Measurements from ENCODE around the gene KLB.
A peak's percentile ranks its signal among the peaks of the same experiment; 100 is the strongest.
"Not testable (repeated sequence)": the region's sequence is repeated elsewhere in the genome, so short reads cannot be mapped to it uniquely, and the experiment has no call there.

KLB gene

GRCh38 chr4:39452153-39452859 lies 45.6 kb downstream of the KLB start:
- Histone ChIP-seq H3K36me3 (ENCODE audit: control insufficient read depth, insufficient read depth, low read length) (peaks cover 24% of the 10 kb centered on the region), H3K4me3 (ENCODE audit: low read depth, low read length) (no peak overlapping the region), H3K9me3 (ENCODE audit: control insufficient read depth, insufficient read depth, low read length) (no peaks in the 10 kb centered on the region), H3K4me1 (ENCODE audit: control insufficient read depth, insufficient read depth, low read length) (peaks cover 5% of the 10 kb centered on the region), H3K27me3 (ENCODE audit: control insufficient read depth, insufficient read depth, low read length) (no peaks in the 10 kb centered on the region), H3K9ac (ENCODE audit: low read depth, low read length) (no peak overlapping the region)

GRCh38 chr4:39452860-39453587 lies 46.3 kb downstream of the KLB start:
- Histone ChIP-seq H3K36me3 (ENCODE audit: control insufficient read depth, insufficient read depth, low read length) (peaks cover 27% of the 10 kb centered on the region), H3K4me1 (ENCODE audit: control insufficient read depth, insufficient read depth, low read length) (peaks cover 2% of the 10 kb centered on the region), H3K27me3 (ENCODE audit: control insufficient read depth, insufficient read depth, low read length) (no peaks in the 10 kb centered on the region), H3K9ac (ENCODE audit: low read depth, low read length) (no peak overlapping the region), H3K4me3 (ENCODE audit: low read depth, low read length) (no peak overlapping the region), H3K9me3 (ENCODE audit: control insufficient read depth, insufficient read depth, low read length) (no peaks in the 10 kb centered on the region)

- H3K4me1 ChIP-seq (ENCODE audit: control insufficient read depth, insufficient read depth, low read length), result peaks cover 2% of the 10 kb centered on the region
- H3K9me3 ChIP-seq (ENCODE audit: control insufficient read depth, insufficient read depth, low read length), result no peaks in the 10 kb centered on the region
- H3K27me3 ChIP-seq (ENCODE audit: control insufficient read depth, insufficient read depth, low read length), result no peaks in the 10 kb centered on the region
- no peak overlapping the region for H3K4me3 ChIP-seq (ENCODE audit: low read depth, low read length)
- H3K36me3 ChIP-seq (ENCODE audit: control insufficient read depth, insufficient read depth, low read length), result peaks cover 27% of the 10 kb centered on the region
- no peak overlapping the region for H3K9ac ChIP-seq (ENCODE audit: low read depth, low read length)
These were observed 47.0 kb downstream of the KLB start for GRCh38 chr4:39453738-39454137.

DNA sequence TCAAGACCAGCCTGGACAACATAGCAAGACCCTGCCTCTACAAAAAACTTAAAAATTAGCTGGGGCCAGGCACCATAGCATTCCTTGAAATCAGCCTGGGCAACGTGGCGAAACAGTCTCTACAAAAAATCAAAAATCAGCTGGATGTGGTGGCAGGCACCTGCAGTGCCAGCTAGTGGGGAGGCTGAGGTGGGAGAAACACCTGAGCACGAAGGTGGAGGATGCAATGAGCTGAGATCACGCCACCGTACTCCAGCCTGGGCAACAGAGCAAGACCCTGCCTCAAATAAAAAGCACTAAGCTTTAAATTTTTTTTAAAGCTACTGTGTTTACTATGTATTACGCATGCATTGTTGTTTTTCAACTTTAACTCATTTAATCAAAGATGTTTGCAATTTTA lies 48.8 kb downstream of the KLB start:
- H3K9ac ChIP-seq (ENCODE audit: low read depth, low read length), result no peak overlapping the region
- peaks cover 27% of the 10 kb centered on the region for H3K36me3 ChIP-seq (ENCODE audit: control insufficient read depth, insufficient read depth, low read length)
- H3K4me3 ChIP-seq (ENCODE audit: low read depth, low read length), result no peak overlapping the region
- peaks cover 2% of the 10 kb centered on the region for H3K4me1 ChIP-seq (ENCODE audit: control insufficient read depth, insufficient read depth, low read length)
- no peaks in the 10 kb centered on the region for H3K27me3 ChIP-seq (ENCODE audit: control insufficient read depth, insufficient read depth, low read length)
- no peaks in the 10 kb centered on the region for H3K9me3 ChIP-seq (ENCODE audit: control insufficient read depth, insufficient read depth, low read length)

- Histone ChIP-seq H3K4me3 (ENCODE audit: low read depth, low read length) (peak overlapping the region; percentile 86), H3K36me3 (ENCODE audit: control insufficient read depth, insufficient read depth, low read length) (peaks cover 27% of the 10 kb centered on the region), H3K9me3 (ENCODE audit: control insufficient read depth, insufficient read depth, low read length) (no peaks in the 10 kb centered on the region), H3K9ac (ENCODE audit: low read depth, low read length) (peak overlapping the region; percentile 100), H3K27me3 (ENCODE audit: control insufficient read depth, insufficient read depth, low read length) (no peaks in the 10 kb centered on the region), H3K4me1 (ENCODE audit: control insufficient read depth, insufficient read depth, low read length) (peaks cover 2% of the 10 kb centered on the region)
These were observed 50.4 kb downstream of the KLB start for GRCh38 chr4:39456946-39457763.

DNA sequence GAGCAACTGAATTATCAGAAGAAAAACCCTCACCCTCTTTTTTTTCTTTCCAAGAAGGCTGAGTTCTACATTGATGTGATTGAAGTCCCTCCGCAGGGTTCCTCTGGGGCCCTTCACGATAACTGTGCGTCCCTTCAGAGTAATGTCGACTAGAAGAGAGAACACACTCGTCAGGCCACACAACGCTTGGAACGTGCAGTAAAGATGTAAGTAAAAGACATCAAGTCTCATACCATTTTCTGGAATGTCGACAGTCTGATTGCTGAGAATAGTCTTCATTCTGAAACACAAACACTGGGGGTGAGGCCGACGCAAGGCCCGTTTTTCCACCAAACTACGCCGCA lies 51.4 kb downstream of the KLB start:
- H3K9ac ChIP-seq (ENCODE audit: low read depth, low read length), result peak overlapping the region; percentile 100
- not testable (repeated sequence) for H3K27me3 ChIP-seq (ENCODE audit: control insufficient read depth, insufficient read depth, low read length); H3K9me3 ChIP-seq (ENCODE audit: control insufficient read depth, insufficient read depth, low read length); H3K4me1 ChIP-seq (ENCODE audit: control insufficient read depth, insufficient read depth, low read length)
- peaks cover 27% of the 10 kb centered on the region for H3K36me3 ChIP-seq (ENCODE audit: control insufficient read depth, insufficient read depth, low read length)
- peak overlapping the region; percentile 86 for H3K4me3 ChIP-seq (ENCODE audit: low read depth, low read length)

DNA sequence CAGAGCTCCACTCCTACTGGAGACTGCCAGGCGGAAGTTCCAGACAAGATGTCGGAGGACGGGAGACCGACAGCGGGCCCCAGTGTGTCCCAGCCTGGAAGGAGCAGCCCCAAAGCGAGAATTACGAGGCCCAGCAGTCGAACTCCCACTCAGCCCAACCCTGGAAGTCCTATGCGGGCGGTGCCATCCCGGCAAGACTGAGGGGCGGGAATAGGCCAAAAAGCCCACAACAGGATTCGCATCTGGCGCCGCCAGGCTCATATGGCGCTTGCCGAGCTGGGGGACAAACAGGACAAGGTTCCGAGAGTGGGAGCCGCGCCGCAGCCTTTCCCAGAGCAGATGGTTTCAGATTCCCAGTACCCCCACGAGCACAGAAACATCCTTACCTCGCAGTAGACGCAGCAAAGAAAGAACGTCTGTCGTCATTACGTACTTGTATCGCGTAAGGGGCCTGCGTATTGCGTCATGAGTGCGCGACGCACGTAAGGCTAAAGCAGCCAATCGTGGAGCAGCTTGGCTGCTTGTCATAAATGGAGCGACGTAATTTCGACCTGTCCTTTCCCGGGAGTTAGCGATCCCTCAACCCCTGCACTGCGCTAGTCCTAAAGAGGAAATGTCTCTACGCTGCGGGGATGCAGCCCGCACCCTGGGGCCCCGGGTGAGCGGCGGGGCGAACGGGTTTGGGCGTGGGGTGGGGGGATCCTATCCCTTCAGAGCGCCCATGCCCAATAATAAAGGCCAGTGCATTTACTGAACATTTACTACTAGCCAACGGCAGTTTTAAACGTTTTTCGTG lies 52.0 kb downstream of the KLB start, which contains the start of the genes LIAS and RPL9:
LIAS (plus strand) TSS at position 552 of the 796 bp plus-strand sequence; CDS start at position 614, 62 bp downstream.
RPL9 (minus strand) TSS at position 418 of the 796 bp plus-strand sequence. CDS start 483 bp downstream, outside the sequence.
- no peaks in the 10 kb centered on the region for H3K27me3 ChIP-seq (ENCODE audit: control insufficient read depth, insufficient read depth, low read length)
- H3K4me3 ChIP-seq (ENCODE audit: low read depth, low read length), result peak within 1 kb of the TSS; percentile 86
- peaks cover 2% of the 10 kb centered on the region for H3K4me1 ChIP-seq (ENCODE audit: control insufficient read depth, insufficient read depth, low read length)
- H3K9ac ChIP-seq (ENCODE audit: low read depth, low read length), result peak within 1 kb of the TSS; percentile 100
- H3K36me3 ChIP-seq (ENCODE audit: control insufficient read depth, insufficient read depth, low read length), result peaks cover 25% of the 10 kb centered on the region
- no peaks in the 10 kb centered on the region for H3K9me3 ChIP-seq (ENCODE audit: control insufficient read depth, insufficient read depth, low read length)

DNA sequence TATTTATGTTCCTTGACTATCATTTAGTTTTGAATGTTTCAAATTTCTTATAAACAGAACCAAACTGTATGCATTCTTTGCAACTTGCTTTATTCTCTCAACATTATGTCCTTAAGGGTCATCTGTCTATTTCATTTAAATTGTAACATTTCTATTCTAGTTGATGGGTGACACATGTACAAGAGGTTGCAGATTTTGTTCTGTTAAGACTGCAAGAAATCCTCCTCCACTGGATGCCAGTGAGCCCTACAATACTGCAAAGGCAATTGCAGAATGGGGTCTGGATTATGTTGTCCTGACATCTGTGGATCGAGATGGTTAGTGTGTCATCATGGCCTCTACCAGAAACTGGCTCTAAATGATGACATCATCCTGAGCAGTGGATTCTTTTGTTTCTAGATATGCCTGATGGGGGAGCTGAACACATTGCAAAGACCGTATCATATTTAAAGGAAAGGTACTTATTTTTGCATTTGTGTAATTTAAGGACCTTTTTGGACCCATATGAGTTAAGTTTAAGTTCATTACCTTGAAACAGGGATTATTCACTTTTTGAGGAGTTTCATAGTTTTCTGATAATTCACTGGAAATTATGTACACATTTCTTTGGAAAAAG lies 58.3 kb downstream of the KLB start:
- no peak overlapping the region for H3K9ac ChIP-seq (ENCODE audit: low read depth, low read length)
- H3K36me3 ChIP-seq (ENCODE audit: control insufficient read depth, insufficient read depth, low read length), result peaks cover 3% of the 10 kb centered on the region
- H3K4me3 ChIP-seq (ENCODE audit: low read depth, low read length), result no peak overlapping the region
- H3K9me3 ChIP-seq (ENCODE audit: control insufficient read depth, insufficient read depth, low read length), result no peaks in the 10 kb centered on the region
- H3K27me3 ChIP-seq (ENCODE audit: control insufficient read depth, insufficient read depth, low read length), result no peaks in the 10 kb centered on the region
- peaks cover 2% of the 10 kb centered on the region for H3K4me1 ChIP-seq (ENCODE audit: control insufficient read depth, insufficient read depth, low read length)

GRCh38 chr4:39466747-39467146 lies 60.0 kb downstream of the KLB start:
- Histone ChIP-seq H3K27me3 (ENCODE audit: control insufficient read depth, insufficient read depth, low read length) (no peaks in the 10 kb centered on the region), H3K36me3 (ENCODE audit: control insufficient read depth, insufficient read depth, low read length) (peaks cover 3% of the 10 kb centered on the region), H3K9me3 (ENCODE audit: control insufficient read depth, insufficient read depth, low read length) (no peaks in the 10 kb centered on the region), H3K9ac (ENCODE audit: low read depth, low read length) (no peak overlapping the region), H3K4me3 (ENCODE audit: low read depth, low read length) (no peak overlapping the region), H3K4me1 (ENCODE audit: control insufficient read depth, insufficient read depth, low read length) (peaks cover 2% of the 10 kb centered on the region)

DNA sequence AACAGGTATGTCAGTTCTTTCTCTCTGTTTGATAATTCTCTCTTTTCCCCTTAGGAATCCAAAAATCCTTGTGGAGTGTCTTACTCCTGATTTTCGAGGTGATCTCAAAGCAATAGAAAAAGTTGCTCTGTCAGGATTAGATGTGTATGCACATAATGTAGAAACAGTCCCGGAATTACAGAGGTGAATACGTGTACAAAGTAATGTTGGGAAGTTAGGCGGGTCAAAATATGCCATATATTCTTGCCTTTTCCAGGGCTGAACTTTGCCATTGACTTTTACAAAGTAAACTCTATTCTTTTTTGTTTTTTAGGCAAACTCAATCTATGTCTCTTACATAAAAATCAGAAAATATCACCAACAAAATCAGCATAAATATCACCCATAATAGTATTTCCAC lies 60.7 kb downstream of the KLB start:
- Histone ChIP-seq H3K9ac (ENCODE audit: low read depth, low read length) (no peak overlapping the region), H3K27me3 (ENCODE audit: control insufficient read depth, insufficient read depth, low read length) (no peaks in the 10 kb centered on the region), H3K9me3 (ENCODE audit: control insufficient read depth, insufficient read depth, low read length) (no peaks in the 10 kb centered on the region), H3K4me1 (ENCODE audit: control insufficient read depth, insufficient read depth, low read length) (peaks cover 2% of the 10 kb centered on the region), H3K36me3 (ENCODE audit: control insufficient read depth, insufficient read depth, low read length) (peaks cover 3% of the 10 kb centered on the region), H3K4me3 (ENCODE audit: low read depth, low read length) (no peak overlapping the region)

Data from iPS-15b (cell line).